Activated T-helper 1 cell treated with anti-CD3 and anti-CD28 coated beads, Interleukin-12 subunit alpha, Interleukin-12 subunit beta, Interleukin-2, Interleukin-4 antibody, amounts not matched to agents 30 ng/mL and 10 ng/mL and 1 ng/mL, durations not matched to agents 14 hours and 24 hours and 36 hours (primary cell): ENCODE results near the gene SLX4IP. TPM values are rescaled to one million over a fixed set of nuclear protein-coding genes. Genes with fewer than 3 reads are reported as not detected.

Experiments used
- DNase-seq: peaks from one replicate; pipeline ENCODE4 v3.0.0; 2021; ENCODE audit warnings: low spot score
- H3K27ac Mint-ChIP-seq: one replicate; pipeline ENCODE4 v1.8.0; 2021; ENCODE audit warnings: mild to moderate bottlenecking, mixed read lengths
- H3K27me3 Mint-ChIP-seq: one replicate; pipeline ENCODE4 v1.8.0; 2022; ENCODE audit warnings: mild to moderate bottlenecking, moderate library complexity, mixed read lengths; ENCODE audit not compliant: insufficient read depth
- H3K36me3 Mint-ChIP-seq: one replicate; pipeline ENCODE4 v1.8.0; 2021; ENCODE audit warnings: low read depth, mixed read lengths
- H3K4me1 Mint-ChIP-seq: one replicate; pipeline ENCODE4 v1.8.0; 2021; ENCODE audit warnings: low read depth, mixed read lengths
- H3K4me3 Mint-ChIP-seq: one replicate; pipeline ENCODE4 v1.8.0; 2021; ENCODE audit warnings: mild to moderate bottlenecking, moderate library complexity, mixed read lengths
- H3K9me3 Mint-ChIP-seq: one replicate; pipeline ENCODE4 v1.8.0; 2021; ENCODE audit warnings: mixed read lengths
- intact Hi-C: fragments of 100-400 bp; cut with micrococcal nuclease; formaldehyde crosslinking; loops from one replicate; pipeline ENCODE4 v1.15.1; 2024
- total RNA-seq: library from RNA; stranded (reverse); gene quantifications from 2 replicates; pipeline ENCODE4 v1.2.3, GENCODE V29; 2022

Gene SLX4IP
- total RNA-seq, 1 donor from 2014 or later = 5.0 TPM

- H3K36me3 Mint-ChIP-seq = no peaks in the 10 kb centered on the region
- no peak overlapping the region for H3K27ac Mint-ChIP-seq
- no peak overlapping the region for H3K4me3 Mint-ChIP-seq
- H3K27me3 Mint-ChIP-seq = no peaks in the 10 kb centered on the region
- intact Hi-C loops = no loop called here
- no peaks in the 10 kb centered on the region for H3K9me3 Mint-ChIP-seq
- no peaks in the 10 kb centered on the region for H3K4me1 Mint-ChIP-seq
- no peak for DNase-seq
These were observed 202.5 kb downstream of the SLX4IP start for GRCh38 chr20:10637563-10637962.

GRCh38 chr20:10639077-10639736 lies 204.1 kb downstream of the SLX4IP start:
- DNase-seq = no peak
- H3K27ac Mint-ChIP-seq = no peak overlapping the region
- intact Hi-C loops = no loop called here
- no peaks in the 10 kb centered on the region for H3K36me3 Mint-ChIP-seq
- H3K27me3 Mint-ChIP-seq = no peaks in the 10 kb centered on the region
- peaks cover 2% of the 10 kb centered on the region for H3K4me1 Mint-ChIP-seq
- no peaks in the 10 kb centered on the region for H3K9me3 Mint-ChIP-seq
- no peak overlapping the region for H3K4me3 Mint-ChIP-seq

- H3K27me3 Mint-ChIP-seq = no peaks in the 10 kb centered on the region
- no peaks in the 10 kb centered on the region for H3K36me3 Mint-ChIP-seq
- peaks cover 5% of the 10 kb centered on the region for H3K4me1 Mint-ChIP-seq
- intact Hi-C loops = no loop called here
- no peak overlapping the region for H3K4me3 Mint-ChIP-seq
- DNase-seq = no peak
- no peak overlapping the region for H3K27ac Mint-ChIP-seq
- no peaks in the 10 kb centered on the region for H3K9me3 Mint-ChIP-seq
These were observed 204.8 kb downstream of the SLX4IP start for GRCh38 chr20:10639737-10640556.

GRCh38 chr20:10640897-10641296 lies 205.8 kb downstream of the SLX4IP start:
- H3K27me3 Mint-ChIP-seq = no peaks in the 10 kb centered on the region
- DNase-seq = no peak
- H3K4me3 Mint-ChIP-seq = no peak overlapping the region
- H3K27ac Mint-ChIP-seq = no peak overlapping the region
- peaks cover 5% of the 10 kb centered on the region for H3K4me1 Mint-ChIP-seq
- intact Hi-C loops = no loop called here
- no peaks in the 10 kb centered on the region for H3K9me3 Mint-ChIP-seq
- no peaks in the 10 kb centered on the region for H3K36me3 Mint-ChIP-seq

- no peak for DNase-seq
- Mint-ChIP-seq H3K27me3 (no peaks in the 10 kb centered on the region), H3K4me3 (no peak overlapping the region), H3K27ac (no peak overlapping the region), H3K4me1 (peaks cover 5% of the 10 kb centered on the region), H3K36me3 (no peaks in the 10 kb centered on the region), H3K9me3 (no peaks in the 10 kb centered on the region)
- intact Hi-C loops = no loop called here
These were observed 206.4 kb downstream of the SLX4IP start for GRCh38 chr20:10641467-10641866.

- Mint-ChIP-seq H3K36me3 (no peaks in the 10 kb centered on the region), H3K27ac (no peak overlapping the region), H3K4me3 (no peak overlapping the region), H3K27me3 (no peaks in the 10 kb centered on the region), H3K4me1 (peaks cover 5% of the 10 kb centered on the region), H3K9me3 (no peaks in the 10 kb centered on the region)
- intact Hi-C loops = no loop called here
- no peak for DNase-seq
These were observed 206.8 kb downstream of the SLX4IP start for GRCh38 chr20:10641893-10642292.

GRCh38 chr20:10642856-10643559 lies 207.9 kb downstream of the SLX4IP start:
- Mint-ChIP-seq H3K4me1 (peaks cover 5% of the 10 kb centered on the region), H3K9me3 (no peaks in the 10 kb centered on the region), H3K27ac (no peak overlapping the region), H3K4me3 (no peak overlapping the region), H3K36me3 (no peaks in the 10 kb centered on the region), H3K27me3 (no peaks in the 10 kb centered on the region)
- intact Hi-C loops = no loop called here
- DNase-seq = no peak

GRCh38 chr20:10643560-10643873 lies 208.4 kb downstream of the SLX4IP start:
- Mint-ChIP-seq H3K27ac (no peak overlapping the region), H3K27me3 (peaks cover 2% of the 10 kb centered on the region), H3K4me3 (no peak overlapping the region), H3K36me3 (no peaks in the 10 kb centered on the region), H3K4me1 (peaks cover 5% of the 10 kb centered on the region), H3K9me3 (no peaks in the 10 kb centered on the region)
- intact Hi-C loops = no loop called here
- DNase-seq = no peak

- no peaks in the 10 kb centered on the region for H3K36me3 Mint-ChIP-seq
- no peak for DNase-seq
- no peaks in the 10 kb centered on the region for H3K9me3 Mint-ChIP-seq
- H3K27ac Mint-ChIP-seq = no peak overlapping the region
- H3K4me1 Mint-ChIP-seq = peaks cover 5% of the 10 kb centered on the region
- H3K4me3 Mint-ChIP-seq = no peak overlapping the region
- intact Hi-C loops = no loop called here
- H3K27me3 Mint-ChIP-seq = peaks cover 2% of the 10 kb centered on the region
These were observed 209.5 kb downstream of the SLX4IP start for GRCh38 chr20:10644458-10645204.

- Mint-ChIP-seq H3K4me3 (no peak overlapping the region), H3K27ac (no peak overlapping the region), H3K36me3 (no peaks in the 10 kb centered on the region), H3K27me3 (peaks cover 2% of the 10 kb centered on the region), H3K4me1 (peaks cover 5% of the 10 kb centered on the region), H3K9me3 (no peaks in the 10 kb centered on the region)
- intact Hi-C loops = no loop called here
- no peak for DNase-seq
These were observed 210.1 kb downstream of the SLX4IP start for GRCh38 chr20:10645205-10645570.

- no peak overlapping the region for H3K27ac Mint-ChIP-seq
These were observed 210.9 kb downstream of the SLX4IP start for GRCh38 chr20:10646006-10646405.

GRCh38 chr20:10646886-10647420 lies 211.8 kb downstream of the SLX4IP start:
- Mint-ChIP-seq H3K4me1 (peaks cover 5% of the 10 kb centered on the region), H3K27me3 (peaks cover 2% of the 10 kb centered on the region), H3K4me3 (no peak overlapping the region), H3K36me3 (no peaks in the 10 kb centered on the region), H3K9me3 (no peaks in the 10 kb centered on the region), H3K27ac (no peak overlapping the region)
- intact Hi-C loops = no loop called here
- DNase-seq = no peak

More at GRCh38 chr20:10646006-10646405, 210.9 kb downstream of the SLX4IP start:
- intact Hi-C loops = no loop called here
- Mint-ChIP-seq H3K4me1 (peaks cover 5% of the 10 kb centered on the region), H3K4me3 (no peak overlapping the region), H3K27me3 (peaks cover 2% of the 10 kb centered on the region), H3K9me3 (no peaks in the 10 kb centered on the region), H3K36me3 (no peaks in the 10 kb centered on the region)
- DNase-seq = no peak
